ENCODE measurements around the gene AGBL5. TPM values are rescaled to one million over a fixed set of nuclear protein-coding genes. Genes with fewer than 3 reads are reported as not detected.

AGBL5 gene
- total RNA-seq, 1 donor from 2014 or later, result 14.0 TPM

GRCh38 chr2:27053776-27054175 is 2.3 kb downstream of the AGBL5 start:
- TF ChIP-seq, protein P1, sequence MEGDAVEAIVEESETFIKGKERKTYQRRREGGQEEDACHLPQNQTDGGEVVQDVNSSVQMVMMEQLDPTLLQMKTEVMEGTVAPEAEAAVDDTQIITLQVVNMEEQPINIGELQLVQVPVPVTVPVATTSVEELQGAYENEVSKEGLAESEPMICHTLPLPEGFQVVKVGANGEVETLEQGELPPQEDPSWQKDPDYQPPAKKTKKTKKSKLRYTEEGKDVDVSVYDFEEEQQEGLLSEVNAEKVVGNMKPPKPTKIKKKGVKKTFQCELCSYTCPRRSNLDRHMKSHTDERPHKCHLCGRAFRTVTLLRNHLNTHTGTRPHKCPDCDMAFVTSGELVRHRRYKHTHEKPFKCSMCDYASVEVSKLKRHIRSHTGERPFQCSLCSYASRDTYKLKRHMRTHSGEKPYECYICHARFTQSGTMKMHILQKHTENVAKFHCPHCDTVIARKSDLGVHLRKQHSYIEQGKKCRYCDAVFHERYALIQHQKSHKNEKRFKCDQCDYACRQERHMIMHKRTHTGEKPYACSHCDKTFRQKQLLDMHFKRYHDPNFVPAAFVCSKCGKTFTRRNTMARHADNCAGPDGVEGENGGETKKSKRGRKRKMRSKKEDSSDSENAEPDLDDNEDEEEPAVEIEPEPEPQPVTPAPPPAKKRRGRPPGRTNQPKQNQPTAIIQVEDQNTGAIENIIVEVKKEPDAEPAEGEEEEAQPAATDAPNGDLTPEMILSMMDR (IDR thresholded peaks at IDR 0.05), result no peak
- DNase-seq, result no peak
- Histone ChIP-seq H3K27me3 (no peaks in the 10 kb centered on the region), H3K9me3 (no peaks in the 10 kb centered on the region), H3K27ac (no peak overlapping the region), H3K36me3 (peaks cover 44% of the 10 kb centered on the region), H3K4me1 (peaks cover 13% of the 10 kb centered on the region), H3K4me3 (no peak overlapping the region)
- ATAC-seq, result no peak
- intact Hi-C loops (cut with DNase I), result no loop called here

DNA sequence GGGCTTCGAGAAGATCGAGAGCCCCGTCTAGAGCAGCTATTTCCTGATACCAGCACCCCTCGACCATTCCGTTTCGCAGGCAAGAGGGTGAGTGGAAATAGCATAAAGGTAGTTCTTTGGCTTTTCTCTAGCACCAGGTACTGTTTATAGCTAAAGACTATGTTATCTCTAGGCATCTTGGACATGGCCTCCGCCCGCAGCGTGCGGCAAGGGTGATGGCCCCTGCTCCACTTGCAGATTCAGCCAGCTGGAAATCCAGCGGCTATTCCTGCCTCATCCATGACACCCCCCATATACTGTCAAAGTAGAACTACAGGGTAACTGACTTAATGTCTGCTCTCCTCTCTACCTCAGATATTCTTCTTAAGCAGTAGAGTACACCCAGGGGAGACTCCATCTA is 3.3 kb downstream of the AGBL5 start:
- no peak overlapping the region for H3K4me3 ChIP-seq
- ATAC-seq (no peak), DNase-seq (no peak)
- H3K36me3 ChIP-seq, result peaks cover 50% of the 10 kb centered on the region
- no peaks in the 10 kb centered on the region for H3K27me3 ChIP-seq
- H3K27ac ChIP-seq, result no peak overlapping the region
- peaks cover 6% of the 10 kb centered on the region for H3K4me1 ChIP-seq
- no peaks in the 10 kb centered on the region for H3K9me3 ChIP-seq
- TF ChIP-seq, protein P1 (IDR thresholded peaks at IDR 0.05), result no peak
- intact Hi-C loops (cut with DNase I), result no loop called here

GRCh38 chr2:27057184-27057583 is 5.7 kb downstream of the AGBL5 start:
- Histone ChIP-seq H3K27ac (no peak overlapping the region), H3K9me3 (no peaks in the 10 kb centered on the region), H3K27me3 (no peaks in the 10 kb centered on the region), H3K36me3 (peaks cover 50% of the 10 kb centered on the region), H3K4me3 (no peak overlapping the region), H3K4me1 (peaks cover 2% of the 10 kb centered on the region)
- no peak for ATAC-seq
- DNase-seq, result no peak
- intact Hi-C loops (cut with DNase I), result no loop called here
- TF ChIP-seq, protein P1 (IDR thresholded peaks at IDR 0.05), result no peak

DNA sequence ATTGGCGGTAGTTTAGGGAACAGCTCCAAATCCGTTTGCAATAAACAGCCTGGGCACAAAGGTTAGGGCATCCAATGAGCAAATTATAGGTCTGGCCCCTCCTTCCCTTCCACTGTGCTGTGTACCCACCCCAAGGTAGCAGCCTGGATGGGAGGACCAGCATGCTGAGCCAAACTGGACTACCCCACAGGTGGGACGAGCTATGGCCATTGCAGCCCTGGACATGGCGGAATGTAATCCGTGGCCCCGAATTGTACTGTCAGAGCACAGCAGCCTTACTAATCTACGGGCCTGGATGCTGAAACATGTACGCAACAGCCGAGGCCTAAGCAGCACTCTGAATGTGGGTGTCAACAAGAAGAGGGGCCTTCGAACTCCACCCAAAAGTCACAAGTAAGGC is 6.7 kb downstream of the AGBL5 start:
- no peak overlapping the region for H3K27ac ChIP-seq
- no peak for ATAC-seq
- DNase-seq, result no peak
- H3K36me3 ChIP-seq, result peaks cover 50% of the 10 kb centered on the region
- H3K4me1 ChIP-seq, result no peaks in the 10 kb centered on the region
- H3K4me3 ChIP-seq, result no peak overlapping the region
- TF ChIP-seq, protein P1 (IDR thresholded peaks at IDR 0.05), result no peak
- no peaks in the 10 kb centered on the region for H3K27me3 ChIP-seq
- no peaks in the 10 kb centered on the region for H3K9me3 ChIP-seq
- intact Hi-C loops (cut with DNase I), result no loop called here

- no peak overlapping the region for H3K4me3 ChIP-seq
- no peak for ATAC-seq
- no peaks in the 10 kb centered on the region for H3K4me1 ChIP-seq
- H3K9me3 ChIP-seq, result no peaks in the 10 kb centered on the region
- DNase-seq, result no peak
- intact Hi-C loops (cut with DNase I), result no loop called here
- peaks cover 39% of the 10 kb centered on the region for H3K36me3 ChIP-seq
- H3K27ac ChIP-seq, result no peak overlapping the region
- no peaks in the 10 kb centered on the region for H3K27me3 ChIP-seq
- TF ChIP-seq, protein P1 (IDR thresholded peaks at IDR 0.05), result no peak
Observed at GRCh38 chr2:27059141-27059820, 7.8 kb downstream of the AGBL5 start.

- intact Hi-C loops (cut with DNase I), result no loop called here
- no peak overlapping the region for H3K27ac ChIP-seq
- TF ChIP-seq, protein P1 (IDR thresholded peaks at IDR 0.05), result no peak
Observed at GRCh38 chr2:27060323-27060722, 8.9 kb downstream of the AGBL5 start.

More at GRCh38 chr2:27060323-27060722, 8.9 kb downstream of the AGBL5 start:
- Histone ChIP-seq H3K4me3 (no peak overlapping the region), H3K36me3 (peaks cover 31% of the 10 kb centered on the region), H3K9me3 (no peaks in the 10 kb centered on the region), H3K4me1 (no peaks in the 10 kb centered on the region), H3K27me3 (no peaks in the 10 kb centered on the region)
- DNase-seq (no peak), ATAC-seq (no peak)

Data from upper lobe of right lung (tissue), 1 donor.